Naive thymus-derived CD8-positive, alpha-beta T cell (primary cell): ENCODE data around the gene BAZ2A. TPM values are rescaled to one million over a fixed set of nuclear protein-coding genes. Genes with fewer than 3 reads are reported as not detected.

Experiments
- ATAC-seq, 2 donors: fragments of 150-1000 bp; cut with Tn5 transposase in 1 of 2; sonication (Bioruptor Pico), chemical (Tn5 transposase) in 1 of 2; 1 replicate in 1 of 2; 2 replicates in 1 of 2; pipeline ENCODE4 v1.10.0; 2021; ENCODE audit warnings: mild to moderate bottlenecking in 2 of 2, moderate library complexity in 2 of 2
- POLR2A ChIA-PET: fragments of 350-600 bp; sonication (Branson Sonifier 250); formaldehyde crosslinking; loops from one replicate; lab custom pipeline; 2021; ENCODE audit warnings: antibody characterized with exemption; lab: Charles Lee
- DNase-seq, 10 donors: peaks; one replicate each; pipeline versions ENCODE4 v3.0.0 to v3.0.0-alpha.2; 2020 to 2022
- H3K27ac Mint-ChIP-seq, 10 donors: one replicate each; pipeline ENCODE4 v1.8.0; 2020 to 2022; ENCODE audit warnings: mild to moderate bottlenecking in 10 of 10, mixed read lengths in 10 of 10, moderate library complexity in 4 of 10, inconsistent platforms in 1 of 10
- H3K27me3 Mint-ChIP-seq, 5 donors: one replicate each; pipeline ENCODE4 v1.8.0; 2021 to 2022; ENCODE audit warnings: mixed read lengths in 5 of 5
- H3K36me3 Mint-ChIP-seq, 3 donors: one replicate each; pipeline ENCODE4 v1.8.0; 2020 to 2022; ENCODE audit warnings: mixed read lengths in 3 of 3, mild to moderate bottlenecking in 2 of 3, inconsistent platforms in 1 of 3
- H3K4me1 Mint-ChIP-seq, 4 donors: one replicate each; pipeline ENCODE4 v1.8.0; 2021 to 2022; ENCODE audit warnings: mixed read lengths in 4 of 4
- H3K4me3 Mint-ChIP-seq, 10 donors: one replicate each; pipeline ENCODE4 v1.8.0; 2020 to 2022; ENCODE audit warnings: mild to moderate bottlenecking in 10 of 10, mixed read lengths in 10 of 10, moderate library complexity in 6 of 10, inconsistent platforms in 1 of 10
- H3K9me3 Mint-ChIP-seq, 9 donors: one replicate each; pipeline ENCODE4 v1.8.0; 2020 to 2022; ENCODE audit warnings: mixed read lengths in 9 of 9, mild to moderate bottlenecking in 3 of 9, inconsistent platforms in 1 of 9, moderate library complexity in 1 of 9
- polyA plus RNA-seq, 3 donors: library from polyadenylated mRNA; unstranded; fragments of 300-500 nt; fragmentation: Illumina TruSeq; gene quantifications; one replicate each; pipeline ENCODE4 v1.2.3, GENCODE V29; 2021
- total RNA-seq, 8 experiments: library from RNA in 2 of 8; stranded (reverse) in 2 of 8; gene quantifications; one replicate each; pipeline ENCODE4 v1.2.3 and lab custom pipeline; 2021 to 2026

Gene BAZ2A
- total and polyA plus RNA-seq, 5 experiments from 2014 or later: 14.3 to 202 (median 29.5) TPM

DNA sequence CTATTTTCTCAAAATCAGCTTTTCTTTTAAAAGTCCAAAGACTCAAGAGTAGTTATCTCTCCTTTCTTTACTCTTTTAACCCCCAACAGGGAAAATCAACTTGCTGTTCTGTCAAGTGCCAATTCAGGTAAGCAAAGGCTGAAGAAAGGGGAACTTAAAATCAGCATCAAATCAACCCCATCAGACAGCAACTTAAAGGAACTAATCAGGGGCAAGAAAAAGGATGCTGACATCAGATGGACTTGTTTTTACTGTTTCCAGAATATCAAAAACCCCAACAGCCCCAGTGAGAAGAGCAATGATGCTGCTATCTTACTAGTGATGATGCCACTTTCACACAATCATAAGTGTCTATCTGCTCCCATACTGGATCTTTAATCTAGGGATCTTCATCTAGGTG is 3.4 kb downstream of the BAZ2A start:
- Mint-ChIP-seq H3K27me3 (no peaks in the 10 kb centered on the region), H3K4me3 (peak overlapping the region in 6 of 10 donors; percentile 5 to 52 (median 35)), H3K9me3 (no peaks in the 10 kb centered on the region), H3K27ac (peak overlapping the region; percentile 42 to 94 (median 72)), H3K36me3 (peaks cover 0 to 46% (median 9%) of the 10 kb centered on the region in 3 donors), H3K4me1 (peaks cover 30 to 74% (median 71%) of the 10 kb centered on the region in 4 donors)
- DNase-seq (no peak), ATAC-seq (no peak)
- POLR2A ChIA-PET: interaction anchor here (1.5 to 7.3 kb wide), 2 partner anchors 10 to 61 kb away, joined by 3 to 55 read pairs; no protein-coding TSS in a partner anchor

DNA sequence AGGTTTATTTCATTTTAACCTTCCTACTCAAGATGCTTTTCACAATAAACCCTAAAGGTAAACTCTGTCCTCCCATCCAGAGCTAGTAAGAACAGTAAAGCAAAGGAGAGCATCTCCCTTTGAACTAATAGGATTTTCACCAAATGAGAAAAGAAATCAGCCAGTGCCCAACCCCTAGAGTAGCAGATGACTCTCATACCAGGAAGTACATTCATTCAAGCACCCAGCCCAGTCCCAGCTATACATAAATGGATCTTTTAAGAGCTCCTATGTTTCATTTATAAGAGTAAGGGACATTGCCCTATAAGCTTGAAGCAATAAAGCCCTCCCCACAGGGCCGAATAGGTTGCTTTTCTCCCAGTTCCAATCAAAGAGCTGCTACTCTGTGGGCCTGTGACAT is 7.6 kb downstream of the BAZ2A start:
- DNase-seq: no peak
- Mint-ChIP-seq H3K4me1 (peaks cover 28 to 75% (median 68%) of the 10 kb centered on the region in 4 donors), H3K27ac (peak overlapping the region in 7 of 10 donors; percentile 36 to 65 (median 48)), H3K9me3 (no peaks in the 10 kb centered on the region), H3K4me3 (peak overlapping the region in 1 of 10 donors; percentile 33), H3K36me3 (peaks cover 2 to 73% (median 4%) of the 10 kb centered on the region in 3 donors), H3K27me3 (no peaks in the 10 kb centered on the region)
- ATAC-seq: no peak
- POLR2A ChIA-PET: interaction anchor here (0.6 to 7.3 kb wide), 4 partner anchors 13 to 519 kb away, joined by 3 to 55 read pairs (median 4); no protein-coding TSS in a partner anchor

- Mint-ChIP-seq H3K27ac (peak overlapping the region in 6 of 10 donors; percentile 21 to 76 (median 66)), H3K4me3 (no peak overlapping the region), H3K27me3 (no peaks in the 10 kb centered on the region), H3K4me1 (peaks cover 14 to 41% (median 29%) of the 10 kb centered on the region in 4 donors), H3K36me3 (peaks cover 12 to 90% (median 22%) of the 10 kb centered on the region in 3 donors), H3K9me3 (no peaks in the 10 kb centered on the region)
- DNase-seq (no peak), ATAC-seq (no peak)
- POLR2A ChIA-PET: no interaction called here
Measured at GRCh38 chr12:56616925-56617324, 13.2 kb downstream of the BAZ2A start.

GRCh38 chr12:56616244-56616643 is 13.9 kb downstream of the BAZ2A start:
- peaks cover 12 to 95% (median 25%) of the 10 kb centered on the region in 3 donors for H3K36me3 Mint-ChIP-seq
- POLR2A ChIA-PET: no interaction called here
- H3K4me3 Mint-ChIP-seq: no peak overlapping the region

DNA sequence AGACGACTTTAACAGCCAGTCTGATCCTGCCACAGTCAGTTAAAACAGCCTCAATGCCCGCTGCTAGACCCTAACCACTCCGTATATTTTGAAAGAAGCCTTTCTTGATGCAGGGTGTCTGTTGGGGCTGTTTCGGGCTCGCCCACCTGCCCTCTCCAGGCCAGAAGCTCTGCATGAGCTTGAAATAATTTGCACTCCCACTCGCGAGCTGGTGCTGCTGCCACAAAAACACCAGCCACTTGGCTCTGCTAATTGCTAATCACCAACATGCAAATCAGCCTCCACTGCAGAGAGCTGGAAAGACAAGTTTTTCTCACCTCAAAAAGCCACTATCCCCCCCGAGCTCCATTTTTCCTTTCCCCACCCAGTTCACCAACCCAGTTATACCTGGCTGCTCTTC is 15.5 kb downstream of the BAZ2A start:
- ATAC-seq (no peak), DNase-seq (no peak)
- POLR2A ChIA-PET: interaction anchor here (1.6 to 2.4 kb wide), 2 partner anchors 14 to 22 kb away, joined by 4 to 11 read pairs; no protein-coding TSS in a partner anchor
- H3K4me1 Mint-ChIP-seq: peaks cover 12 to 25% (median 19%) of the 10 kb centered on the region in 4 donors
- no peaks in the 10 kb centered on the region for H3K9me3 Mint-ChIP-seq
- H3K36me3 Mint-ChIP-seq: peaks cover 16 to 95% (median 25%) of the 10 kb centered on the region in 3 donors
- H3K27me3 Mint-ChIP-seq: no peaks in the 10 kb centered on the region
- peak overlapping the region in 2 of 10 donors; percentile 28 to 43 for H3K27ac Mint-ChIP-seq
- H3K4me3 Mint-ChIP-seq: no peak overlapping the region

More at GRCh38 chr12:56616244-56616643, 13.9 kb downstream of the BAZ2A start:
- Mint-ChIP-seq H3K27me3 (no peaks in the 10 kb centered on the region), H3K4me1 (peaks cover 13 to 39% (median 27%) of the 10 kb centered on the region in 4 donors), H3K27ac (peak overlapping the region in 2 of 10 donors; percentile 58 to 60), H3K9me3 (no peaks in the 10 kb centered on the region)
- DNase-seq: no peak
- ATAC-seq: no peak

GRCh38 chr12:56604355-56604754 is 25.8 kb downstream of the BAZ2A start:
- H3K27ac Mint-ChIP-seq: peak overlapping the region in 4 of 10 donors; percentile 44 to 75 (median 64)
- peaks cover 5 to 99% (median 33%) of the 10 kb centered on the region in 3 donors for H3K36me3 Mint-ChIP-seq

DNA sequence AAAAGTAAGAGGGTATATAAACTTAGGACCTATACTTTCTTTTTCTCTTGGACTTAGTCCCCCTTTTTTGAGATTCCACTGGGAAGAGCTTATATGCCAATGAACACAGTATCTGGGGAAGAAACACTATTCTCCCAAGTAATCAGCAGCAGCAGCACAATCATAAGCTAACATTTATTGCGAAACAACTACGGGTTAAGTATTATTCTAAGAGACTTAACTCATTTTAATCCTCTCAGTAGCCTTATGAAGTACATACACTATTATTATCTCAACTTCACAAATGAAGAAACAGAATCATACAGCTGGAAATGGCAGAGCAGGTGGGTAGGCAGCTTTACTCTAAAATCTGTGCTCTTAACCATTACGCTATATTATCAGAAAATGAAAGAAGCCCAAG is 27.9 kb downstream of the BAZ2A start:
- Mint-ChIP-seq H3K9me3 (no peaks in the 10 kb centered on the region), H3K4me1 (peaks cover 0 to 7% (median 0%) of the 10 kb centered on the region in 4 donors), H3K36me3 (peaks cover 5 to 100% (median 32%) of the 10 kb centered on the region in 3 donors), H3K4me3 (no peak overlapping the region), H3K27me3 (no peaks in the 10 kb centered on the region), H3K27ac (peak overlapping the region in 4 of 10 donors; percentile 12 to 59 (median 30))
- DNase-seq: no peak
- no peak for ATAC-seq
- POLR2A ChIA-PET: interaction anchor here (0.5 to 1.7 kb wide), 4 partner anchors 10 to 71 kb away, joined by 3 to 6 read pairs (median 4); no protein-coding TSS in a partner anchor

More at GRCh38 chr12:56604355-56604754, 25.8 kb downstream of the BAZ2A start:
- H3K27me3 Mint-ChIP-seq: no peaks in the 10 kb centered on the region
- DNase-seq: no peak
- H3K4me1 Mint-ChIP-seq: peaks cover 0 to 2% (median 0%) of the 10 kb centered on the region in 4 donors
- no peaks in the 10 kb centered on the region for H3K9me3 Mint-ChIP-seq
- H3K4me3 Mint-ChIP-seq: no peak overlapping the region
- ATAC-seq: no peak
- POLR2A ChIA-PET: interaction anchor here (0.6 to 1.0 kb wide), 3 partner anchors 17 to 310 kb away, joined by 3 read pairs; no protein-coding TSS in a partner anchor

DNA sequence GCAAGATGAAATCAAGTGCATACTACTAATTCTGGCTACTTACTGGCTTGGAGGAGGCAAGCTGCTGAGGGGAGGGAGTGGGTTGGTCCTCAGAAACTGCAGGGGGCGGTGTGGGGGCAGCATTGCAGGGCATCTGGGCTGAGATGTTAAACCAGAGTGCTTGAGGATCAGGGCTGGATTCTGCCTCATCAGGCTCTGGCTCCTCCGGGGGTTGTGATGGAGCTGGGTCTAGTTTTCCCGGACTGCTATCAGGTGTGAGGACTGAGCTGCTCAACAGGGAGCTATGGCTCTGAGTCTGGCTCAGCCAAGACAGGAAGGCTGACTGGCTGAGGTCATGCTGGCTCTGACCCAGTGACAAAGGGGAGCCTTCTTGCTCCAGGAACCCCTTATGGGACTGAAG is 28.6 kb downstream of the BAZ2A start:
- Mint-ChIP-seq H3K4me3 (no peak overlapping the region), H3K9me3 (no peaks in the 10 kb centered on the region), H3K27ac (peak overlapping the region in 3 of 10 donors; percentile 40 to 85 (median 59)), H3K27me3 (no peaks in the 10 kb centered on the region), H3K36me3 (peaks cover 5 to 98% (median 37%) of the 10 kb centered on the region in 3 donors), H3K4me1 (peaks cover 0 to 13% (median 0%) of the 10 kb centered on the region in 4 donors)
- POLR2A ChIA-PET: interaction anchor here (1.0 to 1.7 kb wide), 2 partner anchors 28 to 35 kb away, joined by 3 to 4 read pairs; partner anchors contain the start of gene BAZ2A
- ATAC-seq (peak; percentile 65 to 69), DNase-seq (peak; percentile 3 to 70 (median 18))

DNA sequence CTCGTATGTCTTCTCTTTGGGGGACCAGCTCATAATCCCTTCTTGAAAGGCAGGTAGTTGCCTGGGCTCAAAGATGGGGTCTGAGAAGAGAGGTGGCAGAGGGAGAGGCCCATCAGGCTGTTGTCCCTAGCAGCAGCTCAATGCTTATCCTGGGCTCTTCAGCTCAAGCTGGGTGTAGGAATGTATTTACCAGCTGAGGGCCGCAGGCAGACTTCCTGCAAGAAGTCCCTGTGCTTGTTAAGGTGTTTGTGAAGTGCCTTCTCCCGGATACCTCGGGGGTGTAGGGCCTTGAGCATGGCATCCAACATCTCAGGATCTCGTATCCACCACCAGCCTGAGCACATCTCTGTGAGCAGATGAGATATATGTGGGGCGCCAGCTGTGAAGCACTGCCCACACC is 29.4 kb downstream of the BAZ2A start:
- Mint-ChIP-seq H3K27me3 (no peaks in the 10 kb centered on the region), H3K4me1 (peaks cover 0 to 13% (median 0%) of the 10 kb centered on the region in 4 donors), H3K27ac (peak overlapping the region in 4 of 10 donors; percentile 11 to 85 (median 56)), H3K4me3 (no peak overlapping the region), H3K9me3 (no peaks in the 10 kb centered on the region), H3K36me3 (peaks cover 1 to 94% (median 35%) of the 10 kb centered on the region in 3 donors)
- ATAC-seq (no peak), DNase-seq (no peak)
- POLR2A ChIA-PET: interaction anchor here (1.0 to 1.7 kb wide), 2 partner anchors 29 to 36 kb away, joined by 3 to 4 read pairs; partner anchors contain the start of gene BAZ2A

DNA sequence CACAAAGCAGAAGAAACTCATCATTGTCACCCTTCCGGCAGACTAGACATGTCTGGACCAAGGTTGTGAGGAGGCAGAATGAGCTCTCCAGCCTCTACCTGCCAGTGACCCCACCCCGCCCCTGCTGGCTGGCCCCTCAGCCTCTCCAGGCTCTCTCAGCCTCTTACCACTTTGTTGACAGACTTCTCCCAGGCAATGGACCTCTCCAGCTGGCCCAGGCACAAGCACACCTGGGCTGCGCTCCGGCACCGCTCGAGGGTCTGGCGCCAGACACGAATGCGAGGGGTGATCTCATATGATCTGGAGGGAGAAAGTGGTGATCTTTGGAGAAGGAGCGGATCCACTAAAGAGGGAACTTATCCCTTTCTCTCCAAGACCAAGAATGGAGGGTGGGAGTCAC is 30.3 kb downstream of the BAZ2A start:
- no peak overlapping the region for H3K4me3 Mint-ChIP-seq
- ATAC-seq (no peak), DNase-seq (no peak)
- H3K9me3 Mint-ChIP-seq: no peaks in the 10 kb centered on the region
- POLR2A ChIA-PET: interaction anchor here (0.8 kb wide), 1 partner anchor 29 kb away, joined by 6 read pairs; no protein-coding TSS in a partner anchor
- peak overlapping the region in 1 of 10 donors; percentile 61 for H3K27ac Mint-ChIP-seq
- peaks cover 0 to 15% (median 0%) of the 10 kb centered on the region in 4 donors for H3K4me1 Mint-ChIP-seq
- H3K36me3 Mint-ChIP-seq: peaks cover 0 to 85% (median 30%) of the 10 kb centered on the region in 3 donors
- H3K27me3 Mint-ChIP-seq: no peaks in the 10 kb centered on the region

DNA sequence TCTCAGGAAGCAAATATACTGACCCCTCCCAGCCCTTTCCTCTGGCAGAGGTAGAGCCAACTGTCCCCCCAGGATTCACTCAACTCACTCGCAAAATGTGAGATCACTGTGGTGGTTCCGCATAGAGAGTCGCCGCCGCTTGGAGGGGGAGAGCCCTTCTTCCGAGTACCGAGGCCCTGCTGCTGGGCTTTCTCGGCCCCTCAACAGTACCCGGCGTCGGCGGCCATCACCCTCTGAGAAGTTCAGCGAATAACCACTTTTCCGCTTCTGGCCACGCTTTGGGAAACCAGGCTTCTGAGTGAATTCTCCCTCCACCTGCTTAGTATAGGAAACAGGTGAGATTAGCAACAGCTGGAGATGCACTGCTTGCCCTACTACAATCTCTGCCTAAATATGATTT is 31.1 kb downstream of the BAZ2A start:
- Mint-ChIP-seq H3K4me1 (peaks cover 0 to 22% (median 2%) of the 10 kb centered on the region in 4 donors), H3K27ac (no peak overlapping the region), H3K4me3 (no peak overlapping the region), H3K9me3 (no peaks in the 10 kb centered on the region), H3K36me3 (peaks cover 0 to 77% (median 23%) of the 10 kb centered on the region in 3 donors), H3K27me3 (no peaks in the 10 kb centered on the region)
- no peak for ATAC-seq
- DNase-seq: no peak
- POLR2A ChIA-PET: interaction anchor here (0.8 kb wide), 1 partner anchor 29 kb away, joined by 6 read pairs; no protein-coding TSS in a partner anchor

DNA sequence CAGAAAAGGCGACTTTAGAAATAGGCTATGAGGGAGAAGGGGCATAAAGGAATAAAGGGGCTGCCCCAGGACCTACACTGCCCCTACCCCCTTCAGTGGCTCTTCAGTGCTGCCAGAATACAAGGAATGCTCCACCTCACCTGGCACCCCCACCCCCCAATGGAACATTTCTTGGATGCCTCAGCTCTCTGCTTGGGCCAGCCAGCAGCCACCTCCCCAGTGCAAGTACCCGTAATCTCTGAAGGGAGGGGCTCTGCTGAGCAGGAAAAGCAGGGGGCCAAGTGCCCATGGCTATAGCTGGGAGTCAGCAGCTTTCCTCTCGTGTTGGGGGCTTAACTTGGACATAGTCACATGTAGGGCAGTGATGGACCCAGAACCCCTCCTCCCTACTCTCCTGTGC is 33.3 kb downstream of the BAZ2A start:
- Mint-ChIP-seq H3K36me3 (peaks cover 0 to 55% (median 18%) of the 10 kb centered on the region in 3 donors), H3K4me3 (peak overlapping the region in 1 of 10 donors; percentile 49), H3K27me3 (no peaks in the 10 kb centered on the region), H3K27ac (peak overlapping the region in 8 of 10 donors; percentile 10 to 84 (median 44)), H3K9me3 (no peaks in the 10 kb centered on the region), H3K4me1 (peaks cover 3 to 26% (median 4%) of the 10 kb centered on the region in 4 donors)
- POLR2A ChIA-PET: interaction anchor here (1.3 kb wide), 1 partner anchor 32 kb away, joined by 3 read pairs; no protein-coding TSS in a partner anchor
- ATAC-seq: no peak
- DNase-seq: no peak
